SK-N-SH (cell line): ENCODE measurements around the gene TMPRSS13. TPM values are rescaled to one million over a fixed set of nuclear protein-coding genes. Genes with fewer than 3 reads are reported as not detected.

ENCODE experiments used
- CTCF ChIA-PET: fragments of 300-600, 350-600 bp; formaldehyde crosslinking; extraction: SDS; loops from one replicate; lab custom pipeline; 2021; lab: Yijun Ruan, JAX
- POLR2A ChIA-PET: fragments of 350-600 bp; sonication (Branson Sonifier 250); formaldehyde crosslinking; extraction: SDS; loops from one replicate; lab custom pipeline; 2020; ENCODE audit warnings: antibody characterized with exemption, inconsistent platforms; lab: Yijun Ruan, JAX
- DNase-seq: peaks from one replicate; pipeline ENCODE4 v3.0.0; 2012
- H2AFZ ChIP-seq: fragments of 200-600 bp; sonication (generic); 2 replicates; pipeline ENCODE4 v1.8.1; 2016; ENCODE audit warnings: antibody characterized with exemption, mild to moderate bottlenecking, low read depth
- H3F3A ChIP-seq: fragments of 200-600 bp; sonication (generic); replicated peaks from 2 replicates; pipeline ENCODE3; 2016; ENCODE audit warnings: antibody characterized with exemption, mild to moderate bottlenecking; ENCODE audit not compliant: insufficient read depth
- H3K27ac ChIP-seq, 2 experiments: fragments of 200-500 bp in 1 of 2; fragments of 200-600 bp in 1 of 2; sonication (Bioruptor generic) in 1 of 2; sonication (generic), shearing (Covaris generic) in 1 of 2; 2 replicates each; pipeline versions ENCODE4 v1.5.1 to v1.6.1; 2014 to 2016; ENCODE audit warnings: low read depth in 2 of 2, inconsistent platforms in 1 of 2, low read length in 1 of 2, mild to moderate bottlenecking in 1 of 2, mixed read lengths in 1 of 2
- H3K27me3 ChIP-seq: fragments of 200-600 bp; sonication (generic), shearing (Covaris generic); 2 replicates; pipeline ENCODE4 v1.6.1; 2016; ENCODE audit warnings: mixed run types; ENCODE audit not compliant: insufficient read depth
- H3K36me3 ChIP-seq, 2 experiments: fragments of 200-500 bp in 1 of 2; fragments of 200-600 bp in 1 of 2; sonication (Bioruptor generic) in 1 of 2; sonication (generic) in 1 of 2; replicated peaks in 1 of 2; 2 replicates each; pipeline versions ENCODE3 to v1.5.1; 2014 to 2016; ENCODE audit warnings: low read length in 1 of 2, mild to moderate bottlenecking in 1 of 2; ENCODE audit not compliant: insufficient read depth in 2 of 2, control insufficient read depth in 1 of 2
- H3K4me1 ChIP-seq, 2 experiments: fragments of 200-500 bp in 1 of 2; fragments of 200-600 bp in 1 of 2; sonication (Bioruptor generic) in 1 of 2; sonication (generic), shearing (Covaris generic) in 1 of 2; 2 replicates each; pipeline versions ENCODE4 v1.5.1 to v1.6.1; 2014 to 2016; ENCODE audit warnings: low read depth in 1 of 2, low read length in 1 of 2, mixed run types in 1 of 2; ENCODE audit not compliant: insufficient read depth in 2 of 2, control insufficient read depth in 1 of 2
- H3K4me2 ChIP-seq: fragments of 200-600 bp; sonication (generic), shearing (Covaris generic); 2 replicates; pipeline ENCODE4 v1.6.1; 2017; ENCODE audit warnings: mixed run types
- H3K4me3 ChIP-seq, 2 experiments: fragments of 200-500 bp in 1 of 2; fragments of 200-600 bp in 1 of 2; sonication (Bioruptor generic) in 1 of 2; sonication (generic), shearing (Covaris generic) in 1 of 2; 2 replicates each; pipeline versions ENCODE4 v1.5.1 to v1.8.1; 2014 to 2016; ENCODE audit warnings: low read depth in 2 of 2, inconsistent platforms in 1 of 2, low read length in 1 of 2, mild to moderate bottlenecking in 1 of 2, mixed read lengths in 1 of 2, moderate library complexity in 1 of 2
- H3K79me2 ChIP-seq: fragments of 200-600 bp; sonication (generic); 2 replicates; pipeline ENCODE4 v1.8.1; 2017; ENCODE audit warnings: mild to moderate bottlenecking; ENCODE audit not compliant: insufficient read depth
- H3K9ac ChIP-seq: fragments of 200-600 bp; sonication (generic); 2 replicates; pipeline ENCODE4 v1.6.1; 2017; ENCODE audit warnings: mixed run types
- H3K9me2 ChIP-seq: fragments of 200-600 bp; sonication (generic); 2 replicates; pipeline ENCODE4 v1.6.1; 2017; ENCODE audit warnings: mixed run types
- H3K9me3 ChIP-seq: fragments of 200-600 bp; sonication (generic); 2 replicates; pipeline ENCODE4 v1.6.1; 2017; ENCODE audit warnings: mixed run types, mild to moderate bottlenecking, moderate library complexity
- H4K20me1 ChIP-seq: fragments of 200-600 bp; sonication (generic); 2 replicates; pipeline ENCODE4 v1.6.1; 2017; ENCODE audit warnings: mild to moderate bottlenecking, mixed run types; ENCODE audit not compliant: insufficient read depth
- CHD2 ChIP-seq: fragments of 150-350 bp; IDR thresholded peaks from 2 replicates; pipeline ENCODE4 v1.6.1; 2018; ENCODE audit warnings: low read length; ENCODE audit not compliant: partially characterized antibody
- EZH2phosphoT487 ChIP-seq: fragments of 200-600 bp; sonication (generic); IDR thresholded peaks from 2 replicates; pipeline ENCODE4 v1.6.1; 2017; ENCODE audit warnings: low read depth, mixed run types, mild to moderate bottlenecking, antibody characterized with exemption, moderate library complexity, borderline replicate concordance
- FOXJ3 ChIP-seq: sonication (generic); formaldehyde crosslinking; IDR thresholded peaks from 2 replicates; pipeline ENCODE4 v1.5.1; 2020; ENCODE audit warnings: mild to moderate bottlenecking, missing genetic modification reagents
- GATA2 ChIP-seq: sonication (generic); formaldehyde crosslinking; IDR thresholded peaks from 2 replicates; pipeline ENCODE4 v1.5.0; 2020; ENCODE audit warnings: mild to moderate bottlenecking, missing genetic modification reagents
- MEF2A ChIP-seq: IDR thresholded peaks from 2 replicates; pipeline ENCODE4 v1.4.0; 2012; ENCODE audit warnings: low read depth, borderline replicate concordance
- NRF1 ChIP-seq: IDR thresholded peaks from 2 replicates; pipeline ENCODE4 v1.6.1; 2012; ENCODE audit warnings: low read depth, mild to moderate bottlenecking, low read length
- POLR2AphosphoS5 ChIP-seq: IDR thresholded peaks from 2 replicates; pipeline ENCODE4 v1.6.1; 2012; ENCODE audit warnings: low read depth, low read length
- RCOR1 ChIP-seq: fragments of 150-350 bp; IDR thresholded peaks from 2 replicates; pipeline ENCODE4 v1.6.1; 2017; ENCODE audit warnings: antibody characterized with exemption, low read length
- RFX5 ChIP-seq: IDR thresholded peaks from 2 replicates; pipeline ENCODE4 v1.6.1; 2012; ENCODE audit warnings: mild to moderate bottlenecking, improper control_type of control experiment, low read length
- SIN3A ChIP-seq: IDR thresholded peaks from 2 replicates; pipeline ENCODE4 v1.6.1; 2012; ENCODE audit warnings: low read depth, mild to moderate bottlenecking, low read length, moderate library complexity, borderline replicate concordance
- WGBS: methylation state at CpG from one replicate; pipeline ENCODE4 v1.1.6; 2017; ENCODE audit warnings: low lambda C conversion rate; 5-methylcytosine and 5-hydroxymethylcytosine counted together
- polyA plus RNA-seq, 3 experiments: library from polyadenylated mRNA; depleted of rRNA; stranded (reverse); fragments of >200 nt; gene quantifications; 2 replicates each; pipeline ENCODE4 v1.2.3, GENCODE V29; 2012
- TF ChIP-seq, protein P1 (sequence below): fragments of 150-350 bp; IDR thresholded peaks from 2 replicates; pipeline ENCODE4 v1.6.1; 2016; ENCODE audit warnings: mild to moderate bottlenecking, low read depth, low read length
- TF ChIP-seq, protein P2 (sequence below): IDR thresholded peaks from 2 replicates; pipeline ENCODE4 v1.6.1; 2012; ENCODE audit warnings: mild to moderate bottlenecking, low read depth, low read length, moderate library complexity
- TF ChIP-seq, protein P3 (sequence below): fragments of 200-600 bp; sonication (generic); IDR thresholded peaks from 2 replicates; pipeline ENCODE4 v1.6.1; 2017; ENCODE audit warnings: antibody characterized with exemption, mild to moderate bottlenecking, moderate library complexity

The TMPRSS13 gene
- polyA plus RNA-seq, 1 of the 3 experiments (the other 2 are of a cell fraction) = not detected

DNA sequence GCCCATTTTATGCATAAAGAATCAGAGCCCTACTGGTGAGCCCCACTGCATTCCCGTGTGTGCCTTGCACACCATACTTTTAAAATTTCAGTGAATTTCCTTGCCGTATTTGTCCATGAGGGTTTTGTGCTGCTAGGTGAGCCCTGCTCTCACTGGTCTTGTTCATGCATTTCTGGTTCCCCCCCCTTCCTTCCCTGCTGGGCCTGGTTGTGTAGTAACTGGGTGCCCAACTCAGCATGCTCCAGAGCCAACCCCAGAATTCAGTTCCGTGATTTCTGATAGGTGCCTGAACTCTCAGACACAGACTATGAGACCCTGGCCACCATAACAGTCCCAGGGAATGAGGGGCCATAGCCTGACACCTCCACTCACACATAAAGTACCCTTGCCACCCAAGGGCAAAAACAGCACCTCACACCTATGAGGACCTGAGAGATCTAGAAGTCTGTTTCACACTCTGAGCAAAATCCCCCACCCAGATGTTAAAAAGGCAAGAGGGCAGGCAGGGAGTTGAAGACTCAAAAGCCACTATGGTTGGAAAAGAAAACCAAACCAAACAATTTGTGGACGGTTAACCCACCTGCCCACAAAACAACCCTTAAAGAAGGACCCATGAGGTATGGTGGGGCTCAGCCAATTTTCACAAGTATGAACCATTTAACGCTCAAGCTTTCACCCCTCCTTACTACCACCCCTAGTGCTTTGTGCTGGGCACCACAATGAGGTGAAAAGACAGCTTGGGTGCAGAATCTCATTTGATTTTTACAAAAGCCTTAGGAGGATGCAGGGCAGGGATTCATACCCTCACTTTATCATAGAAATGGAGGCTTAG is 40.2 kb upstream of the TMPRSS13 start (continued):
- TF ChIP-seq, protein P1, sequence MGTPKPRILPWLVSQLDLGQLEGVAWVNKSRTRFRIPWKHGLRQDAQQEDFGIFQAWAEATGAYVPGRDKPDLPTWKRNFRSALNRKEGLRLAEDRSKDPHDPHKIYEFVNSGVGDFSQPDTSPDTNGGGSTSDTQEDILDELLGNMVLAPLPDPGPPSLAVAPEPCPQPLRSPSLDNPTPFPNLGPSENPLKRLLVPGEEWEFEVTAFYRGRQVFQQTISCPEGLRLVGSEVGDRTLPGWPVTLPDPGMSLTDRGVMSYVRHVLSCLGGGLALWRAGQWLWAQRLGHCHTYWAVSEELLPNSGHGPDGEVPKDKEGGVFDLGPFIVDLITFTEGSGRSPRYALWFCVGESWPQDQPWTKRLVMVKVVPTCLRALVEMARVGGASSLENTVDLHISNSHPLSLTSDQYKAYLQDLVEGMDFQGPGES = no peak
- no peak for TF ChIP-seq EZH2phosphoT487
- TF ChIP-seq GATA2 = no peak
- TF ChIP-seq SIN3A = no peak
- no peak for TF ChIP-seq CHD2
- no peak for TF ChIP-seq FOXJ3 (CRISPR knock-in tag)

DNA sequence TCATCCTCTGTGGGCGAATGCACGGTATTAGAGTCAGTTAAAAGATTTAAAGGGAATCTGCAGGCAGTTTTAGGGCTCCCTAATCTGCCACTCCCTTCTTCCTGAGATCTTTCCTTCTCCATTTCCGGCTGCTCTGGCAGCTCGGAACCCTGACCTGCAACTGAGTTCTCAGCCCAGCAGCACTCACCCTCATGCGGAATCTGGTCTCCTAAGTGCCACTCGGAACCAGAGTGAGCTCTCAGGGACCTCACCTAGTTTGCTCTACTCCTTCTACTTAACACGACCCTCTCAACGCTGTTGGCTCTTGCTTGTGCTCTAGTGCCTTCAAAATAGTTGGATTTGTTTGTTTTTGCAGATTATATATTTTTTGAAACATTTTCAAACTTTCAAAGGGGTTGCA is 37.7 kb upstream of the TMPRSS13 start:
- H2AFZ ChIP-seq = no peak overlapping the region
- H3K79me2 ChIP-seq = no peaks in the 10 kb centered on the region
- DNase-seq = no peak
- TF ChIP-seq EZH2phosphoT487 = no peak
- TF ChIP-seq POLR2AphosphoS5 = no peak
- TF ChIP-seq RCOR1 = no peak
- TF ChIP-seq, protein P2, sequence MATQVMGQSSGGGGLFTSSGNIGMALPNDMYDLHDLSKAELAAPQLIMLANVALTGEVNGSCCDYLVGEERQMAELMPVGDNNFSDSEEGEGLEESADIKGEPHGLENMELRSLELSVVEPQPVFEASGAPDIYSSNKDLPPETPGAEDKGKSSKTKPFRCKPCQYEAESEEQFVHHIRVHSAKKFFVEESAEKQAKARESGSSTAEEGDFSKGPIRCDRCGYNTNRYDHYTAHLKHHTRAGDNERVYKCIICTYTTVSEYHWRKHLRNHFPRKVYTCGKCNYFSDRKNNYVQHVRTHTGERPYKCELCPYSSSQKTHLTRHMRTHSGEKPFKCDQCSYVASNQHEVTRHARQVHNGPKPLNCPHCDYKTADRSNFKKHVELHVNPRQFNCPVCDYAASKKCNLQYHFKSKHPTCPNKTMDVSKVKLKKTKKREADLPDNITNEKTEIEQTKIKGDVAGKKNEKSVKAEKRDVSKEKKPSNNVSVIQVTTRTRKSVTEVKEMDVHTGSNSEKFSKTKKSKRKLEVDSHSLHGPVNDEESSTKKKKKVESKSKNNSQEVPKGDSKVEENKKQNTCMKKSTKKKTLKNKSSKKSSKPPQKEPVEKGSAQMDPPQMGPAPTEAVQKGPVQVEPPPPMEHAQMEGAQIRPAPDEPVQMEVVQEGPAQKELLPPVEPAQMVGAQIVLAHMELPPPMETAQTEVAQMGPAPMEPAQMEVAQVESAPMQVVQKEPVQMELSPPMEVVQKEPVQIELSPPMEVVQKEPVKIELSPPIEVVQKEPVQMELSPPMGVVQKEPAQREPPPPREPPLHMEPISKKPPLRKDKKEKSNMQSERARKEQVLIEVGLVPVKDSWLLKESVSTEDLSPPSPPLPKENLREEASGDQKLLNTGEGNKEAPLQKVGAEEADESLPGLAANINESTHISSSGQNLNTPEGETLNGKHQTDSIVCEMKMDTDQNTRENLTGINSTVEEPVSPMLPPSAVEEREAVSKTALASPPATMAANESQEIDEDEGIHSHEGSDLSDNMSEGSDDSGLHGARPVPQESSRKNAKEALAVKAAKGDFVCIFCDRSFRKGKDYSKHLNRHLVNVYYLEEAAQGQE = no peak
- TF ChIP-seq MEF2A = no peak
- no peak for TF ChIP-seq RFX5
- no peak for TF ChIP-seq NRF1
- TF ChIP-seq, protein P3, sequence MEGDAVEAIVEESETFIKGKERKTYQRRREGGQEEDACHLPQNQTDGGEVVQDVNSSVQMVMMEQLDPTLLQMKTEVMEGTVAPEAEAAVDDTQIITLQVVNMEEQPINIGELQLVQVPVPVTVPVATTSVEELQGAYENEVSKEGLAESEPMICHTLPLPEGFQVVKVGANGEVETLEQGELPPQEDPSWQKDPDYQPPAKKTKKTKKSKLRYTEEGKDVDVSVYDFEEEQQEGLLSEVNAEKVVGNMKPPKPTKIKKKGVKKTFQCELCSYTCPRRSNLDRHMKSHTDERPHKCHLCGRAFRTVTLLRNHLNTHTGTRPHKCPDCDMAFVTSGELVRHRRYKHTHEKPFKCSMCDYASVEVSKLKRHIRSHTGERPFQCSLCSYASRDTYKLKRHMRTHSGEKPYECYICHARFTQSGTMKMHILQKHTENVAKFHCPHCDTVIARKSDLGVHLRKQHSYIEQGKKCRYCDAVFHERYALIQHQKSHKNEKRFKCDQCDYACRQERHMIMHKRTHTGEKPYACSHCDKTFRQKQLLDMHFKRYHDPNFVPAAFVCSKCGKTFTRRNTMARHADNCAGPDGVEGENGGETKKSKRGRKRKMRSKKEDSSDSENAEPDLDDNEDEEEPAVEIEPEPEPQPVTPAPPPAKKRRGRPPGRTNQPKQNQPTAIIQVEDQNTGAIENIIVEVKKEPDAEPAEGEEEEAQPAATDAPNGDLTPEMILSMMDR = no peak
- no peaks in the 10 kb centered on the region for H4K20me1 ChIP-seq
- H3K27me3 ChIP-seq = no peaks in the 10 kb centered on the region; the same call in 1 of the 2 replicates
- CTCF ChIA-PET = interaction anchor here (0.6 to 1.8 kb wide), 5 partner anchors 12 to 159 kb away, joined by 3 to 6 read pairs (median 3); no protein-coding TSS in a partner anchor
- H3K4me2 ChIP-seq = no peak overlapping the region
- POLR2A ChIA-PET = no interaction called here
- H3K9ac ChIP-seq = no peak overlapping the region
- no peaks in the 10 kb centered on the region for H3K9me2 ChIP-seq
- H3K27ac ChIP-seq = no peak overlapping the region
- no peak overlapping the region for H3K4me3 ChIP-seq
- H3F3A ChIP-seq = no peaks in the 10 kb centered on the region
- H3K4me1 ChIP-seq = no peaks in the 10 kb centered on the region
- H3K36me3 ChIP-seq = no peaks in the 10 kb centered on the region
- 56% methylated on average over 8 of the region's 8 CpGs for WGBS
- no peaks in the 10 kb centered on the region for H3K9me3 ChIP-seq
